Measurements from ENCODE around the gene SLC6A1. TPM values are rescaled to one million over a fixed set of nuclear protein-coding genes. Genes with fewer than 3 reads are reported as not detected.

SLC6A1 gene
- total and polyA plus RNA-seq, 2 of the 8 experiments (the other 6 are each of a cell fraction or from before 2014, with no cell fraction given) = 0.30 to 0.63 TPM

GRCh38 chr3:11010426-11011165 lies 18.0 kb downstream of the SLC6A1 start (continued):
- TF ChIP-seq ATF3 (IDR thresholded peaks at IDR 0.05; ENCODE audit: insufficient read depth, low read depth, low read length) = no peak
- no peak for TF ChIP-seq GTF2F1 (IDR thresholded peaks at IDR 0.05; ENCODE audit: borderline replicate concordance, low read depth, low read length)
- no peak for TF ChIP-seq SP4 (IDR thresholded peaks at IDR 0.05; ENCODE audit: low read length)
- no peak for TF ChIP-seq SP2 (IDR thresholded peaks at IDR 0.05; ENCODE audit: low read length)
- no peak for TF ChIP-seq SRF (IDR thresholded peaks at IDR 0.05; ENCODE audit: low read depth, low read length)
- no peak for TF ChIP-seq TBP (IDR thresholded peaks at IDR 0.05; ENCODE audit: low read depth, low read length)
- no peak for TF ChIP-seq CBX5 (IDR thresholded peaks at IDR 0.05; ENCODE audit: low read depth, low read length)
- no peak for TF ChIP-seq POLR2AphosphoS5 (IDR thresholded peaks at IDR 0.05; ENCODE audit: low read depth, low read length)

Data from H1 (cell line).